SKM-1 treated with dmso at 0.1 percent for 144 hours (cell line): ENCODE data around the gene TTBK1.

Source experiments
- DNase-seq: peaks from one replicate; lab custom pipeline; 2025; ENCODE audit not compliant: unreplicated experiment; lab: John Stamatoyannopoulos, UW

Gene TTBK1

DNA sequence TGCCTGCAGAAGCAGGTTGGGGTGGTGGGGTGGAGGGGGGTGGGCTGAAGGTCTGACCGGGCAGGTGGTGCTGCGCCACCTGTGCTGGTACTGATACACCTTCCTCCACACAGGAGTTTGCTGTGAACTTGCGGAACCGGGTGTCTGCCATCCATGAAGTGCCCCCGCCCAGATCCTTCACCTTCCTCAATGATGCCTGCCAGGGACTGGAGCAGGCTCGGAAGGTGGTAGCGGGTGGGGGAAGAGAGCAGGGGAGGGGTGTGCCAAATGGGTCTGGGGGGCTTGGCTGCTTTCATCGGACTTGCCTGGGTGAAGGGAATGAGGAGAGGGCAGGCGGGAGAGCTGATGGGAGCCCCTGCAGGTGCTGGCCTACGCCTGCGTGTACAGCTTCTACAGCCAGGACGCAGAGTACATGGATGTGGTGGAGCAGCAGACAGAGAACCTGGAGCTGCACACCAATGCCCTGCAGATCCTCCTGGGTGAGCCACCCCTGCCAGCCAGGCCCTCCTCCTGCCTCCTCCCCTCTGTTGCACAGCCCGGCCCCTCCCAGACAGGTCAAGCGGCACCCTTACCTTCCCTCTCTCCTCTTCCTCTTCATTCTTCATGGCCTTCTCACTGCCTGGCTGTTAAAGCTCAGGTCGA is 20.7 kb upstream of the TTBK1 start:
- no peak for DNase-seq

- DNase-seq = no peak
Measured at GRCh38 chr6:43223175-43223574, 20.1 kb upstream of the TTBK1 start.

DNA sequence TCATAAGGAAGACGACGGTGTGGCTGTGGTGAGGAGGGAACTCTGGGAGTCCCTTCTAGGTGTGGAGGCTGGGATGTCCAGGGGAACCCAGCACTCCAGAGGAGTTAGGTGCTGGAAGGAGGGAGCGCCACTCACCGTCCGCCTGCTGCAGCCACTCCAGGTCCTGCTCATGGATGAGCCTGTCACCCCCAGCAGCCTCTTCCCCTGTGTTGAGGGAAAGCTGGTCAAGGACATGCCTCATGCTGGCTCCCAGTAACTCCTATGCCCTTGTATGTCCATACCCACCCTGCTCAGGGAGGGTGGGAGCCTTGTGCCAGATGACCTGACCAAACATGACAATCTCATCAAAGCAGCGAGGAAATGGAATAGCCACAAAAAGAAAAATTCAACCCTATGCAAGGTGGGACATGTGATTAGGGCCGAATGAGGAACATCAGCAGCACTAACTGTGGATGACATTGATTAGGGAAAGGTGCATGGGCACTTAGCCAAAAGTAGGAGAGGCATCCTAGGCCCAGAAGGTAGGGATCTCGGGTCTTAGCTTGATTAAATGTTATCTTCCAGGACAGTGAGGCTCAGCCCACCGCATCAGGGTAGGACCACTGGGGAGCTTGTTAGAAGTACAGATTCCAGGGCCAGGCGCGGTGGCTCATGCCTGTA is 17.0 kb upstream of the TTBK1 start:
- DNase-seq = no peak

- DNase-seq = peak; percentile 38
Measured at GRCh38 chr6:43228951-43229802, 14.1 kb upstream of the TTBK1 start, which contains the start of gene DNPH1. DNPH1 (minus strand) TSS chr6:43229481; CDS start chr6:43229456, 25 bp downstream.

DNA sequence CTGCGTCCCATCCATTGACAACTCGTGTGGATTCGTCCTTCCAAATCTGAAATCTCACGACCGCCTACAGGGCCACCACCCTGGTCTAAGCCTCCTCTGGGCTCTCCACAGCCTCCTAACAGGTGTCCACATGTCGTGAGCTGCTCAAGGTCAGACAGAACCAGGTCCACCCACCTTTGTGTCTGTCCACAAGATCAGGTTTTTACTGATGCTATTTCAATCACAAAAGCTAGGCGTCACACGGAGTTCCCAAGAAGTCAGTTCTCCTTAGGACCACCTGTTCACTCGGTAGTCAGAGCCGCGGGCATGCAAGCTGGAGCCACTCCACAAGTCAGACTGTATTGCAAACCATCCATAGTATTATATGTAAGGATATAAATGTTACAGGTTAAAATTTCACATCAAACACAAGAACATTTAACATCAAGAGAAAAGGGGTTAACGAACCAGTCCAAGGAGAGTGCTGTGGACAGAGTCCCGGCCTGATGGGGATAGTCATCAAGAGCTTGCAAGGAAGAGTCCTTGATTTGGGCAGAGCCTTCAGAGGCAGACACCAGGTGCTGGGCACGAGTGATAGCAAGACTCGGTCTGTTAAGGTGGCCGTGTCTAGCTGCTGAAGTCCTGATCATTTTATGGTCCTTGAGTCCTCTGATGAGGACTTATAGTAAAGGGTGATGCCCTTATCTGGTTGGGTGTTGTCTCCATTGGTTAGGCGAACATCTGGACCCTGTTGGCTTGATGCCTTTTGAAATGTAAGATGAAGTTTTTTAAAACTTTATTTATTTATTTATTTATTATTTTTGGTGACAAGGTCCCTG is 13.3 kb upstream of the TTBK1 start:
- no peak for DNase-seq

- no peak for DNase-seq
Measured at GRCh38 chr6:43231053-43231452, 12.2 kb upstream of the TTBK1 start.

- DNase-seq = no peak
Measured at GRCh38 chr6:43231735-43232450, 11.4 kb upstream of the TTBK1 start.

- no peak for DNase-seq
Measured at GRCh38 chr6:43235841-43236240, 7.4 kb upstream of the TTBK1 start.

DNA sequence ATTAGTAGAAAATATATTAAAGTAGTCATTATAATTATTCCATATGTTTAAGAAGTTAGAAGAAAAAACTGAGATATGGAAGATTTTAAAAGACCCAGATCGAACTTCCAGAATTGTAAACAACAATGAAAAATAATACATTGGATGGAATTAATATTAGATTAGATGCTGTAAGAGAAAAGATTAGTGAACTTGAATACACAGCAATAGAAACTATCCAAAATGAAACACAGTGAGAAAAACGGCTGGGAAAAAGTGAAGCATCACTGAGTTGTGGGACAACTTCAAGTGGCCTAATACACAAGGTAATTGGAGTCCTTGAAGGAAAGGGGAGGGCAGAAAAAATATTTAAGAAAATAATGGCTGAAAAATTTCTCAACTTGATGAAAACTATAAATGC is 4.2 kb upstream of the TTBK1 start:
- DNase-seq = no peak

DNA sequence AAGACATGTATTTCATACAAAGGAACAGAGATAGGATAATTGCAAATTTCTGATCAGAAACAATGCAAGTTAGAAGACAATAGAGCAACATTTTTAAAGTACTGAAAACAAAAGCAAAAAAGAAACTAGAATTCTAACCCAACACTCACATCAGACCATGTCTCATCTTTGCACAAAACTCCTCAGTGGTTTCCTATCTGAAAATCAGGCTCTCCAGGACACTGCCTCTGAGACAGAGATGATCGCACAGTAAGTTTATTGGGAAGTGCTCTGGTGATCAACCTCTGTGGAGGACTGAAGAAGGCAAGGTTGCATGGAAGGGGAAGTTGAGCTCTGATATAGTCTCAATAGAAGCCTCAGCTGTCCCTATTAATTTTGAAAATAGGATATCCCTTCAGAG is 2.3 kb upstream of the TTBK1 start:
- DNase-seq = no peak

DNA sequence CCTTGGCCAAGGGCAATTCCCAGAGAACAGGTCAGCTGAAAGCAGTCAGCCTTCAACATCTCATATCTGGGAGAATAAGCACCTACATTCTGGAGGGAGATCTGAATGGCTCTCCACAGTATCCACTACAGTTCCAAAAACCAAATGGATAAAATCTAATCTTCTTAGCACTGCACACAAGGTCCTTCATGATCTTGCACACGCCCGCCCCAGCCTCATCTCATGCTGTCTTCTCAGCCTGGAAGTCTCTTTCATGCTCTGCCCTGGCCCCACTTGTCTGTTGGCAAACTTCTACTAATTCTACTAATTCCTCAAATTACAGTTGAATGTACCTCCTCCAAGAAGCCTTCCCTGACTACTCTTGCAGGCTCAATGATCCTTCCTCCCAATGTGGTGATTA is 1.8 kb upstream of the TTBK1 start:
- DNase-seq = no peak

- no peak for DNase-seq
Measured at GRCh38 chr6:43243664-43244321, 512 bp downstream of the TTBK1 start.

DNA sequence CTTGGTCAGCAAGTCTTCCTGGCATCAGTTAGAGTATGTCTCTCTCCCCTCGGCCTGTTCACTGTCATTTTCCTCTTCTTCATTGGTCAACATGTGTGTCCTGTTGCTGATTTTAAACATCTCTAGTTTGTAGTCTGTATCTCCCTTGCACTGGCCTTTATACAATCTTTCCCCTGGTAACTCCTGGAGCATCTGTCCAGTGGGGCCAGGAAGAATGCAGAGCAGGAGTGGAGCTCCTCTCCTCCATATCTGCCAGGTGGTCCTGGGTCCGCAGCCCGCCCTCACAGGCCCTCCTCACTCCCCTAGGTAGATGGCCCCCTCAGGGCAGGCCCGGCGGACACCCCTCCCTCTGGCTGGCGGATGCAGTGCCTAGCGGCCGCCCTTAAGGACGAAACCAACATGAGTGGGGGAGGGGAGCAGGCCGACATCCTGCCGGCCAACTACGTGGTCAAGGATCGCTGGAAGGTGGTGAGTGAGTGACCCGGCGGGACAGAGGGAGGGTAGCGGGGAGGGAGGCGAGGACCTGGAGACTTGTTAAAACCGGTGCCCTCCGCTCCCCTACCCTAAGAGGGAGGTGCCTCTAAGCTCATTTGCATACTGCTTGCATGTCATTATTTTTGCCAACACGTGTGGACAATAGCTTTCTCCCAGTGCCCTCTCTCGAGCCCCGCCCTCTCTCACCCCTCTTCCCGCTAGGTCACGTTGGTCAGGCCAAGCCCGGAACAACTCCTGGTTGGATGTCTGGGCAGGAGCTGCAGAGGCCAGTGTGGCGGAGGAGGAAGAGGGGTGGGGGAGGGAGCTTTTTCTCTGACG is 3.2 kb downstream of the TTBK1 start:
- no peak for DNase-seq

GRCh38 chr6:43247114-43247999 is 4.1 kb downstream of the TTBK1 start:
- peak; percentile 46 for DNase-seq

DNA sequence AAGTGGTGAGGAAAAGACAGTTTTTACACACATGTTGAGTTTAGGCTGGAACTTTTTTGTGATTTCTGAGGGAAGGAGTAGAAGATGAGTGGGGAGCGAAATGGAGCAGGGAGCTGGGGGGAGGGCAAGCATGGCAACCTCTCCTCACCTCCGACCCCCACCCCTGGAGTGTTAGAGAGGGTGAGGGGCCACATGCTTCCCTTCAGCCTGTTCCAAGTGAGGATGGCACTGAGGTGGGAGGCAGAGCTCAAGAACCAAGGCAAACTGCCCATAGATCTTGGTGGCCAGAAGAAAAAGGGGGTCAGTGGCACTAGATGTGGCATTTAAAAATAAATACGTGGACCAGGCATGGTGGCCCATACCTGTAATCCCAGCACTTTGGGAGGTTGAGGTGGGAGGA is 4.8 kb downstream of the TTBK1 start:
- DNase-seq = no peak

GRCh38 chr6:43248791-43249190 is 5.5 kb downstream of the TTBK1 start:
- no peak for DNase-seq

DNA sequence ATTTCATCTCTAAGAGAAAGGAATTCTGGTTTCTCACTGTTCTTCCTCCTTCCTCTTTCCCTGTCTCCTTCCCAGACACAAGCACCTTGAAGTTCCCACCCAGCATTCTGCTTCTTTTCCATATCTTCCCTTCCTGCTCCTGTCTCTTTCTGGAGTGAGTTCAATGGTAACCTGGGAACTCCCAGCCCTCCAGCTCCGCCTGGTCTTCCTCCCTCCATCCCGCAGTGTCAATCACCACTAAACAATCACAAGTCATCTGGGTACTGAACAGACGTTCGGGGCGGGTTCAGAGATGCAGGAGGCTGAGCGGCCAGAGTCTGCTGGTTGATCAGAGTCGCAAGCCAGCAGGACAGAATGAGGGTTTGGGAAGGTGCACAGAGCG is 7.7 kb downstream of the TTBK1 start:
- no peak for DNase-seq

DNA sequence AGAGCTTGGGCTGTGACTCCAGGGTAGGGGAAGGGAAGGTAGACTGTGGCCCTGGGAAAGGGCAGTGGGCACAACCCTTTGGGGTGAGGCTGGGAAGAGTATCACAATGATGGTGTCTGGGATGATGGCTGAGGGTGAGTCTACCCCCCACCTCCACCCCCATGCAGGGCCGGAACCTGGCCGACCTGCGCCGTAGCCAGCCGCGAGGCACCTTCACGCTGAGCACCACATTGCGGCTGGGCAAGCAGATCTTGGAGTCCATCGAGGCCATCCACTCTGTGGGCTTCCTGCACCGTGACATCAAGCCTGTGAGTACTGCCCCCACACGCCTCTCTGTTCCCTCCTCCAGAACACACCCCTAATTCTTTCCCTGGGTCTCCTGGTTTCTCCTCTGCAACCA is 10.1 kb downstream of the TTBK1 start:
- no peak for DNase-seq
